ENCODE data around the gene COLQ.
"Not testable (repeated sequence)": the region's sequence is repeated elsewhere in the genome, so short reads cannot be mapped to it uniquely, and the experiment has no call there.

Gene COLQ

DNA sequence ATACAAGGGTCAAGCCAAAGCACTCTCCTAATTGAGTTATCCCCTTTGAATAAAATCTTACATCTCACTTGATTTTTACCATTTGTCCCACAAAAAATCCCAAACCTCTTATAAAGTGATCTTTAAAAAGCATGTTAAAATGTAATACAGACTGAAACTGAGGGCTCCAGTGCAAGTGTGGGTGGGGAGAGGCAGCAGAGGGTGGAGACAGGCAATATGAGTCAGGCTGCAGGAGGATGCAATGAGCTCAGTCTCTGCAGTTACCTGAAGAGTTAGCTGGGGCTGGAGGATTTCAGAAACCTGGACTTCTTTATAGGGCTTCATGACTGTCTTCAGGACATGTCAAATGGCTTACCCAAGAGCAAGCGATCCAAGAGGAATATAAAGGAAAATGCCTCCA lies 14.2 kb upstream of the COLQ start:
- no peak for TF ChIP-seq CTCF (IDR thresholded peaks at IDR 0.05)
- H3K4me3 ChIP-seq: no peak overlapping the region
- H3K27ac ChIP-seq: no peak overlapping the region
- no peak for DNase-seq (ENCODE audit: low spot score)

DNA sequence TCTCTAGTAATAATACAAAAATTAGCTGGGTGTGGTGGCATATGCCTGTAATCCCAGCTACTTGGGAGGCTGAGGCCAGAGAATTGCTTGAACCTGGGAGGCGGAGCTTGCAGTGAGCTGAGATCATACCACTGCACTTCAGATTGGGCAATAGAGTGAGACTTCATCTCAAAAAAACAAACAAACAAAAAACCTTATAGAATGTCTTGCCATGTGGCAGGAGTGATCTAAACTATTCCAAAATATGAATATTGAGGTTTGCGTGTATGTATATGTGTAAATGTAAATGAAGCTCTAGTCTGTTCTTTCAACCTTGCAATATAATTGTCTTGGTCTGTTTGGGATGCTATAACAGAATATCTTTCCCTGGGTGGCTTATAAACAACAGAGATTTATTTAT lies 11.1 kb upstream of the COLQ start:
- H3K27ac ChIP-seq; DNase-seq (ENCODE audit: low spot score); H3K4me3 ChIP-seq: not testable (repeated sequence)

DNA sequence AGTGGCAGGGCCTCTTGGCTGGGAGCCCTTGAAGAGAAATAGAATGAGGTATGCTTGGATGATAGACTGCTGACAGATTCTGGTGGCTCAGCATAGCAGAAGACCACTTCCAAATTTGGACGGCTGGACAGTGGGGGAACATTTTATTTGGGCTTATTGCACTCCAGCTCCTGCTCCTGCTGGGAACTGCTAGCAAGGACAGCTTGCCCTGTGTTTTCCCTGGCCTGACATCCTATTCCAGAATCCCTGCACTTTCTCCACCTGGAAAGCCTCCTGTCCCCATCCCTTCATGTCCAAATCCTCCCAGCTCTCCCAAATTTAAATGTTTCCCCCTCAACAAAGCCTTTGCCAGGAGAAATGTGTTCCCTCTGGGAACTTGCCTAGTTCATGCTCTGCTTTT lies 9.8 kb upstream of the COLQ start:
- no peak for DNase-seq (ENCODE audit: low spot score)
- no peak for TF ChIP-seq CTCF (IDR thresholded peaks at IDR 0.05)
- no peak overlapping the region for H3K4me3 ChIP-seq
- H3K27ac ChIP-seq: no peak overlapping the region

DNA sequence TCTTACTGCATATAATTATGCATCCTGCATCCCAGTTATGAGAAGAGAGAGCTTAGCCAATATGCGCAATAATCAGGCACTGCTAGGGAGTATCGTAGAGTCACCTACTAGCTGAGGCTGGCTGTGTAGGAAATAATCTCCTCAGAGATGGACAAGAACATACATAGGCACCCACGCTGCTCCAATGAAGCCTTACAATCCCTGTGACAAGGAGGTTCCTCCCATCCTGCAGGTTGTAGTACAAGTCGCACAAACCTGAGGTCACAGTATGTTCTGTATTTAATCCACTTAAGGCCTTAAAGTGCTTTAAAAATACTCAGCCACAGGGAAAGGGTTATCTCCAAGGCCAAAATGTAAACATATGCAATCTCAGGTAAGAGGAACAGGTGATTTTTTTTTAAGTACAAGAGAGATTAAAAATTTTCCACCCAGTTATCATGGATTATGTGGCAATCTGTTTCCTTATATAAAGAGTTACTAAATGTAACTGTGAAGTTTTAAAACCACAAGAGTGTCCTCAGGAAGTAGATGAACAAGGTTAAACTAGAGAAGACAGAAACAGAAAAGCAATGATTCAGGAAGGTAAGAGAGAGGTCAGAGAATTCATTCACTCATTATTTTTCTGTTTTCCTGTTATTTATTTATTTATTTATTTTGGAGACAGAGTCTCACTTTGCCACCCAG lies 7.5 kb upstream of the COLQ start:
- no peak overlapping the region for H3K27ac ChIP-seq
- no peak for TF ChIP-seq CTCF (IDR thresholded peaks at IDR 0.05)
- DNase-seq (ENCODE audit: low spot score): no peak
- no peak overlapping the region for H3K4me3 ChIP-seq

DNA sequence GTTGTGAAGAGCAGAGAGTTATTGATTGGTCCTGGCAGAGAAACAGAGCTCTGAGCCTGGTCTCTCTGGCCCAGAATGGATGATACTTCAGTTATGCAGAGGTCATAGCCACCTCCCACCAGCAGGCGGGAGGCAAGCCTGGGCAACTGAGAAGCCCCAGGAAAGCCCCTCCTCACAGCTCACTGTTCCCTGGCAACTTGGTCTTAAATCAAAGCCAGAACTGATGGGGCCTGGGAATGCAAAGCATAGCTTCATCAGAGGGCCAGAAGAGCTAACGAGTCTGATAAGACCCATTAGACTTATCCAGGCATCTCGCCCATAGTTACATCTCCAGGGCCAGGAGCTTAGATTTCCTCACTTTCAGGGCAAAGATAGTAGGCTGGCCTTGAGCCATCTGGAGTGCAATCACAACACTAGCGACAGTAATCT lies 5.5 kb upstream of the COLQ start:
- no peak for DNase-seq (ENCODE audit: low spot score)
- Histone ChIP-seq H3K27ac (no peak overlapping the region), H3K4me3 (no peak overlapping the region)
- TF ChIP-seq CTCF (IDR thresholded peaks at IDR 0.05): no peak

DNA sequence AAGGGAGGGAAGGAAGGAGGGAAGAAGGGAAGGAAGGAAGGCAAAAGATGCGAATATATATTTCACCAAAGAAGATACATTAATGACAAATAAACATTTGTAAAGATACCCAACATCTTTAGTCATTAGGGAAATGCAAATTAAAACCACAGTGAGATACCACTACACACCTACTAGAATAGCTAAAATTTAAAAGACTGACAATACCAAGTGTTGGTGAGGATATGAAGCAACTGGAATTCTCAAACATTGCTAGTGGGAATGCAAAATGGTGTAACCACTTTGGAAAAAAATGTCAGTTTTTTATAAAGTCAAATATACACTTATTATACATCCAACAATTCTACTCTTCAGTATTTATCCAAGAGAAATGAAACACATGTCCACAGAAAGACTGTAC lies 4.3 kb upstream of the COLQ start:
- DNase-seq (ENCODE audit: low spot score): no peak
- no peak for TF ChIP-seq CTCF (IDR thresholded peaks at IDR 0.05)
- H3K27ac ChIP-seq: no peak overlapping the region
- H3K4me3 ChIP-seq: no peak overlapping the region

- Histone ChIP-seq H3K4me3 (no peak overlapping the region), H3K27ac (no peak overlapping the region)
- no peak for TF ChIP-seq CTCF (IDR thresholded peaks at IDR 0.05)
- DNase-seq (ENCODE audit: low spot score): no peak
Observed at GRCh38 chr3:15523660-15524417, 2.3 kb upstream of the COLQ start.

Measured in coronary artery (tissue), 2 donors.